HFFc6 (cell line): ENCODE measurements around the gene SCAF11. TPM values are rescaled to one million over a fixed set of nuclear protein-coding genes. Genes with fewer than 3 reads are reported as not detected.

ENCODE experiments used
- DNase-seq: peaks from one replicate; pipeline ENCODE4 v3.0.0-alpha.2; 2018
- H3K27ac Mint-ChIP-seq: 2 replicates; pipeline ENCODE4 v1.8.0; 2020; ENCODE audit warnings: mild to moderate bottlenecking, mixed read lengths
- H3K27me3 Mint-ChIP-seq: 2 replicates; pipeline ENCODE4 v1.8.0; 2021; ENCODE audit warnings: mild to moderate bottlenecking, moderate library complexity, mixed read lengths; ENCODE audit not compliant: insufficient read depth
- H3K36me3 Mint-ChIP-seq: 2 replicates; pipeline ENCODE4 v1.8.0; 2021; ENCODE audit warnings: low read depth, mixed read lengths
- H3K4me1 Mint-ChIP-seq: 2 replicates; pipeline ENCODE4 v1.8.0; 2020; ENCODE audit warnings: low read depth, mixed read lengths
- H3K4me3 Mint-ChIP-seq: 2 replicates; pipeline ENCODE4 v1.8.0; 2020; ENCODE audit warnings: mild to moderate bottlenecking, moderate library complexity, mixed read lengths
- H3K9me3 Mint-ChIP-seq: 2 replicates; pipeline ENCODE4 v1.8.0; 2020; ENCODE audit warnings: mild to moderate bottlenecking, mixed read lengths
- total RNA-seq, 6 experiments: library from RNA; stranded (reverse); fragmentation: NEBNext Ultra II Directional; extraction: Animal tissue kit (Norgen Biotek cat#: 25700); gene quantifications; 2 replicates in 1 of 6; 3 replicates in 5 of 6; pipeline ENCODE4 v1.2.3, GENCODE V29; 2021
- TF ChIP-seq, protein P1 (sequence below): fragments of 200-600 bp; sonication (generic); IDR thresholded peaks from 2 replicates; pipeline ENCODE4 v1.5.0; 2021; ENCODE audit warnings: antibody characterized with exemption, mild to moderate bottlenecking

The SCAF11 gene
- total RNA-seq, 6 experiments from 2014 or later, result 108 to 130 (median 115) TPM

DNA sequence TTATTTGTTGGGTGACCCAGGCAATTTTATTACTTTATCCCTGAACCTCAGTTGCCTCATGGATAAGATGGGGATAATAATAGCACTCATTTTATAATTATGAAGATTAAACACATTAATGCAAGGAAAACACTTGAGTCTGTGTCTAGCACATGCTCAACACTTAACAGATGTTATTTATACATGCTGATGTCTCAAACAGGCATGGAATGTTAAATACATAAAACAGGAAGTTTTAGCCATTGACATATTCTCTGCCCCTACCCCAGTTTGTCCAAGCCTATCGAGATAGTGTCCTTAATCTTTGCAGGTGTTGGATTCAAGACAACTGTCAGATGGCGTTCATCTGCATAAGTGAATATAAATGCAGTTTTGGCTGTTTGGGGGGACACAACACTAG, 109.8 kb downstream of the SCAF11 start:
- no peak for DNase-seq
- Mint-ChIP-seq H3K9me3 (no peaks in the 10 kb centered on the region), H3K4me3 (no peak overlapping the region), H3K27ac (no peak overlapping the region), H3K27me3 (no peaks in the 10 kb centered on the region), H3K36me3 (peaks cover 22% of the 10 kb centered on the region), H3K4me1 (peaks cover 13% of the 10 kb centered on the region)
- TF ChIP-seq, protein P1, sequence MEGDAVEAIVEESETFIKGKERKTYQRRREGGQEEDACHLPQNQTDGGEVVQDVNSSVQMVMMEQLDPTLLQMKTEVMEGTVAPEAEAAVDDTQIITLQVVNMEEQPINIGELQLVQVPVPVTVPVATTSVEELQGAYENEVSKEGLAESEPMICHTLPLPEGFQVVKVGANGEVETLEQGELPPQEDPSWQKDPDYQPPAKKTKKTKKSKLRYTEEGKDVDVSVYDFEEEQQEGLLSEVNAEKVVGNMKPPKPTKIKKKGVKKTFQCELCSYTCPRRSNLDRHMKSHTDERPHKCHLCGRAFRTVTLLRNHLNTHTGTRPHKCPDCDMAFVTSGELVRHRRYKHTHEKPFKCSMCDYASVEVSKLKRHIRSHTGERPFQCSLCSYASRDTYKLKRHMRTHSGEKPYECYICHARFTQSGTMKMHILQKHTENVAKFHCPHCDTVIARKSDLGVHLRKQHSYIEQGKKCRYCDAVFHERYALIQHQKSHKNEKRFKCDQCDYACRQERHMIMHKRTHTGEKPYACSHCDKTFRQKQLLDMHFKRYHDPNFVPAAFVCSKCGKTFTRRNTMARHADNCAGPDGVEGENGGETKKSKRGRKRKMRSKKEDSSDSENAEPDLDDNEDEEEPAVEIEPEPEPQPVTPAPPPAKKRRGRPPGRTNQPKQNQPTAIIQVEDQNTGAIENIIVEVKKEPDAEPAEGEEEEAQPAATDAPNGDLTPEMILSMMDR, result no peak

DNA sequence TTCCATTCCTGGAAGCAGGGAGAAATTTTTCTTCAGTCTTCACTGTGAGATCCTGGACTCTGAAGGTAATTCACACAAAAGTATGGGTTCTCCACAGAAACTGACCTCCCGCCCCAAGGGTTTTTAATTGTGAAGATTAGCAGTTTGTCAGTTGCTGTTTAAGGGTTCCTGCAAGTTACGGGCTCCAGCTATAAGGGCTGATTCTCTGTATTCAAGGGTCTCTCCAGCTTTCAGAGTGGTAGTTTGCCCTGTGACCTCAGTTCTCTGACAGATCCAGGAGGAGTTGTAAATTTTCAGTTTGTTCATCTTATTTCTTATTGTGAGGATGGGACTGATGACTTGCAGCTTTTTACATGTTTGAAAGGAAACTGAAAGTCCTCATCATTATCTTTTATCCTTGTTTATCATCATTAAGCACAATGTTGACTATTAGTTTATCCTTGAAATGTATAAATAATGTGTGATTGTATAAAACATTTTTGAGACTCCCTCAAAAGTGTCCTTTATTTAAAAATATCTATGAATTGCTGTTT, 110.9 kb downstream of the SCAF11 start:
- DNase-seq, result no peak
- TF ChIP-seq, protein P1, result no peak
- H3K4me1 Mint-ChIP-seq, result peaks cover 13% of the 10 kb centered on the region
- H3K4me3 Mint-ChIP-seq, result no peak overlapping the region
- peaks cover 24% of the 10 kb centered on the region for H3K36me3 Mint-ChIP-seq
- no peak overlapping the region for H3K27ac Mint-ChIP-seq
- no peaks in the 10 kb centered on the region for H3K9me3 Mint-ChIP-seq
- H3K27me3 Mint-ChIP-seq, result no peaks in the 10 kb centered on the region

DNA sequence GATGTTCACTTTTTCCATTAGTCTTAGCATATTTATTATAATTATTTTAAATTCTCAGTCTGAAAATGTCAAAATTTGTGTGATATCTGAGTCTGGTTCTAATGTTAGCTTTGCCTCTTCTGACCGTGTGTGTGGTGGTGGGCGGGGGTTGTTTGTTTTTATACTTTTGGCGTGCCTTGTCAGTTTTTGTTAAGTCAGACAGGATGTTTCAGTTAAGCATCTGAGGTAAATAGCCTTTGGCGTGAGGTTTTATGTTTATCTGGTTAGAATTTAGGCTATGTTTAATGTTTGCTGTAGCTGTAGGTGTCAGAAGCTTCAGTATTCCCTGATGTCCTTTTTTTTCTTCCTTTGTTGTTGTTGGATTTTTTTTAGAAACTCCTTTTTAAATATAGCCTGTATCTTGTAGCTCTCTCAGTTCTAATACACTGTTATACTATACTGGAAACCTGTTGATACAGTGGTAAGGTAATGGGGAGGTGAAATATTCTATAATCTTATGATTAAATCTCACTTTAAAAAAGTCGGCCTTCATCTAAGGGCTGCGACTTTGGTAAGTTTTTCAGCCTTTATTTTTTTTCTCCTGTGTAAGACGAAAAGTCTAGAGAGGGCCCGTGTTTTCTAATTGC, 111.6 kb downstream of the SCAF11 start:
- H3K4me1 Mint-ChIP-seq, result peaks cover 13% of the 10 kb centered on the region
- H3K36me3 Mint-ChIP-seq, result peaks cover 31% of the 10 kb centered on the region
- no peak for DNase-seq
- no peak overlapping the region for H3K27ac Mint-ChIP-seq
- no peaks in the 10 kb centered on the region for H3K9me3 Mint-ChIP-seq
- H3K27me3 Mint-ChIP-seq, result no peaks in the 10 kb centered on the region
- no peak overlapping the region for H3K4me3 Mint-ChIP-seq
- TF ChIP-seq, protein P1, result no peak

DNA sequence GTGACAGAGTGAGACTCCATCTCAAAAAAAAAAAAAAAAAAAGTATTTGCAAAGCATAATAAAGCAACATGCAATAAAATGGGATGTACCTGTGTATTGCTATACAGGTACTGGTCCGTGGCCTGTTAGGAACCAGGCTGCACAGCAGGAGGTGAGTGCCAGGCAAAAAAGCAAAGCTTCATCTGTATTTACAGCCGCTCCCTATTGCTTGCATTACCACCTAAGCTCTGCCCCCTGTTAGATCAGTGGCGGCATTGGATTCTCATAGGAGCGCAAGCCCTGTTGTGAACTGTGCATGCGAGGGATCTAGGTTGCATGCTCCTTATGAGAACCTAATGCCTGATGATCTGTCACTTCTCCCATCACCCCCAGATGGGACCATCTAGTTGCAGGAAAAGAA, 113.3 kb downstream of the SCAF11 start:
- Mint-ChIP-seq H3K27ac (no peak overlapping the region), H3K4me3 (no peak overlapping the region), H3K4me1 (no peaks in the 10 kb centered on the region), H3K9me3 (no peaks in the 10 kb centered on the region), H3K27me3 (no peaks in the 10 kb centered on the region), H3K36me3 (peaks cover 32% of the 10 kb centered on the region)
- TF ChIP-seq, protein P1, result no peak
- no peak for DNase-seq

DNA sequence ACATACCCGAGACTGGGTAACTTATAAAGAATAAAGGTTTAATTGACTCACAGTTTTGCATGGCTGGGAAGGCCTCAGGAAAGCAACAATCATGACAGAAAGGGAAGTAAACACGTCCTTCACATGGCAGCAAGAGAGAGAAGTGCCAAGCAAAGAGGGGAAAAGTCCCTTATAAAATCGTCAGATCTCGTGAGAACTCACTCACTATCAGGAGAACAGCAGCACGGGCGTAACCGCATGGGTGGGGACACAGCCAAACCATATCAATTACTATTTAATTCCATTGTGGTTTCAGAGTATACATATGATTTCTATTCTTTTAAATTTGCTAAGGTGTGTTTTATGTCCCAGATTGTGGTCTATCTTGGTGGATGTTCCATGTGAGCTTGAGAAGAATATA, 117.9 kb downstream of the SCAF11 start:
- Mint-ChIP-seq H3K27me3 (no peaks in the 10 kb centered on the region; the same call in 1 of the 2 replicates), H3K36me3 (peaks cover 20% of the 10 kb centered on the region), H3K27ac (no peak overlapping the region), H3K9me3 (no peaks in the 10 kb centered on the region), H3K4me3 (no peak overlapping the region), H3K4me1 (no peaks in the 10 kb centered on the region)
- no peak for DNase-seq
- TF ChIP-seq, protein P1, result no peak
